Pulmonary artery endothelial cell (primary cell): Measurements from ENCODE around the gene DPY19L3. TPM values are rescaled to one million over a fixed set of nuclear protein-coding genes. Genes with fewer than 3 reads are reported as not detected.
"Not testable (repeated sequence)": the region's sequence is repeated elsewhere in the genome, so short reads cannot be mapped to it uniquely, and the experiment has no call there.

ENCODE experiments used
- DNase-seq: peaks from one replicate; pipeline ENCODE4 v3.0.0-alpha.2; 2011; ENCODE audit warnings: low read depth, low spot score
- total RNA-seq: library from RNA; depleted of rRNA; stranded (reverse); fragments of >200 nt; gene quantifications from 2 replicates; pipeline ENCODE4 v1.2.3, GENCODE V29; 2014

Gene DPY19L3
- total RNA-seq, 1 donor from 2014 or later: 22.7 TPM

DNA sequence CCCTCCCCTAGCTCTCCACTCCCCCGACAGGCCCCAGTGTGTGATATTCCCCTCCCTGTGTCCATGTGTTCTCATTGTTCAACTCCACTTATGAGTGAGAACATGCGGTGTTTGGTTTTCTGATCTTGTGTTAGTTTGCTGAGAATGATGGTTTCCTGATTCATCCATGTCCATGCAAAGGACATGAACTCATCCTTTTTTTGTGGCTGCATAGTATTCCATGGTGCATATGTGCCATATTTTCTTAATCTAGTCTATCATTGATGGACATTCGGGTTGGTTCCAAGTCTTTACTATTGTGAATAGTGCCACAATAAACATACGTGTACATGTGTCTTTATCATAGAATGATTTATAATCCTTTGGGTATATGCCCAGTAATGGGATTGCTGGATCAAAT is 106.9 kb downstream of the DPY19L3 start:
- DNase-seq: not testable (repeated sequence)

DNA sequence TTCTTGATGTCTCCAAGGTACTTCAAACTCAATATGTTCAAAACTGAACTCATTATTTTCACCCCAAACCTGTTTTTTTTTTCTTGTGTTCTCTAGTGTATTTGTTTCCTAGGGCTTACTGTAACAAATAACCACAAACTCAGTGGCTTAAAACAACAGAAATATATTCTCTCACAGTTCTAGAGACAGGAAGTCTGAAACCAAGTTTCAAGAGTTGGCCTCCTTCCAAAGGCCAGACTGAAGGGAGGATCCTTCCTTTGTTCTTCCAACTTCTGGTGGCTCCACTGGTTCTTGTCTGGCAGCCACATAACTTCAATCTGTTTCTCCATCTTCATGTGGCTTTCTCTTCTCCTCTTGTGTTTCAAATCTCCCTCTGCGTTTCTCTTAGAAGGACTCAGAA is 113.5 kb downstream of the DPY19L3 start:
- no peak for DNase-seq

DNA sequence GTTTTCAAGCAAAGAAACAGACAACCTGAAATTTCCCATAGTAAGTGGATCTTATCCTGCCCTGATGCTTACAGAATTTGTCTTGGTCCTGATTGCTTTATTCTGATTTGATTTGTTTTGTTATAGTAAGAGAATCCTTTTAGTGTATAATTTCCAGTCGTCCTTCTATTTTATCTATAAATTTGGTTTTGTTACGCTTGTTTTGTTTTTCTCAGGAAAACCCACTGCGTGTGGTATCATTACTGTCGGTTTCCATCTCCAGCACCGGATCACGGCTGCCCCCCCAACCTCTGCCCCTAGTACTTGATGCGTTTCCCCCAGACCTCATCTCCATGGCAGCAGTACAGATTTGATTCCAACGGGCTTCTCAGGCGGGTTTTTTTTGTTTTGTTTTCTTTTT is 117.4 kb downstream of the DPY19L3 start:
- DNase-seq: no peak

DNA sequence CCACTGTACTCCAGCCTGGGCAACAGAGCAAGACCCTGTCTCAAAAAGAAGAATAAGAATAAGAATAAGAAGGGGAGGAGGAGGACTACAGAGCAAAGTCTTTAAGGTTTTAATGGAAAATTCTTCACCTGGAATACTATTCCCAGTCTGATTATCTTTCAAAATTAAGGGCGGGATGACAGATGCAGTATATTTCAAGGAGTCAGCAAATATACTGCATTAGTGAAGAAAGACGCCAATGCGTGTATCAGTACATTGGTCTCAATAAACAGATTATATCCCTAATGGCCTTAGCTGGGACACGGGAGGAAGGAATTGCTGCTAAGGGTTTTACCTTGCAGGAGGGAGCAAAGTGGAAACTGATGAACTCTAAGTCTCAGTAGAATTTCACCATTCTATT is 121.3 kb downstream of the DPY19L3 start:
- DNase-seq: no peak

DNA sequence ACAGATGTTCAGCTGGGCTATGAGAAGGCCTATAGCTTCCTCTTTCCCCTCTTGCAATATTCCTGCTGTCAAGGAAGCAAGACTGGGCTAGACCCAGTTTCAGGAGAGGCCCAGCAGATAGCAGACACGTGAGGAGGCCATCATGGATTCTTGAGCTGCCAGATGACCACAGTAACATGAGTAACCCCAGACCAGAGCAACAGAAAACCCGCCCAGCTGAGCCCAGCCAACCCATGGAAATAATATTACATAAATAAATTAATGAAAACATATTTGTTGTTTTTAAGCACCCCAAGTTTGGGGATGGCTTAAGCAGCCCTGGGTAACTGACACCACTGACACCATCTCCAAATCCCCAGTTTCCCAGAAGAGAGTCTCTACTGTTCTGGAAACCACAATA is 125.2 kb downstream of the DPY19L3 start:
- DNase-seq: no peak

DNA sequence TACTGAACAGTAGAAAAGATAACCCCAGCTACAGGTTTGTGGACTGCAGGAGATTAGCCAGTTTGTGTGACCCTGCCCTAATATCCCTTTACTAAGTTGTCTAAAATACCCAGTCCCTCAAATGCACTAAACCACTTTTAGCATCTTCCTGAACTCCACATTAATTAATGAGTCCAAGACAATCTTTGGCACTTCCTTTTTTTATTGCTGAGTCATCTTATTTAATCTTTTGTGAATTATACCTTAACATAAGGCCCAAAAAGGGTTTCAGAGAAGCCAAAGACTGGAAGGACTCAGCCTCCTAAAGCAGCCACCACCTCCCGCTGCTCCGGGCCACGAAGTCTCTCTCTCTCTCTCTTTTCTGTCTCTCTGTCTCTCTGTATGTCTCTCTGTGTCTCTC is 126.7 kb downstream of the DPY19L3 start:
- no peak for DNase-seq

Other genes starting within 250 kb of the DPY19L3 start
- 12.9 and 16.6 TPM in 2 replicates for gene ZNF507, start 60.2 kb upstream of the DPY19L3 start, total RNA-seq
- 147 and 155 TPM in 2 replicates for gene PDCD5, start 175.4 kb downstream of the DPY19L3 start, total RNA-seq